ENCODE measurements around the gene ANGPTL2.

ANGPTL2 gene

DNA sequence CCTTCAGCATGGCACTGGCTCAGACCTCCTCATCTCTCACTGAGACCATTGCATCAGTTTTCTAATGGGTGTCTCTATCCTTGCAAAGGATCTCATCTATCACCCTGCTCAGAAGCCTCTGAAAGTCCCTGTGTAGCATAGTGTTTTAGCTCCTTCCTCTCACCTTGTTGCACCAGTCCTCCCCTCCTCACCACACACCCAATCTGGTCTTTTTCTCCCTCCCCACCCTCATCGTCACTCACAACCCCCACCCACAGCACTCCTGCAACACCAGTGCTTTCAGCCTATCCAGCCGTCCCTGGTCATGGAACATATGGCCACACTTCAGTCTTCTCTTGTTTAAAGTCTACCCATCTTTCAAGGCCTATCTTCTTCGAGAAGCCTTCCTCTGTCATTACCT is 74.5 kb downstream of the ANGPTL2 start:
- no peak for DNase-seq

DNA sequence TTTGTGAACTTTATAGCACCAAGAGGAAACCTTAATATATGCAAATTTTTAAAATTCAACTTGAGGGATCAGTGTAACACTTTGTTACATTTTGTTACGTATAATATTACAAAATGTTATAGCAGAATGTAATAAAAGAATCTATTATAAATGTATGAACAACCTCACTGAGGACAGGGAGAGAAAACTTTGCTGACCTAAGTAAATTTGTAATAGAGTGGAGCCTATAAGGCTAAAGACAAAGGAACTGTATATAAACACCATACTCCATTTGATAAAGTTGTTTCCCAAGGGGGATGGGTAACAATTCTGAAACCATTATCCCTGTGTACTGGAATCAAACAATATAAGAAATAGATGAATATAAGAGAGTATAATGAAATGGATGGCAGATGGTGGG is 77.3 kb downstream of the ANGPTL2 start:
- DNase-seq = no peak

DNA sequence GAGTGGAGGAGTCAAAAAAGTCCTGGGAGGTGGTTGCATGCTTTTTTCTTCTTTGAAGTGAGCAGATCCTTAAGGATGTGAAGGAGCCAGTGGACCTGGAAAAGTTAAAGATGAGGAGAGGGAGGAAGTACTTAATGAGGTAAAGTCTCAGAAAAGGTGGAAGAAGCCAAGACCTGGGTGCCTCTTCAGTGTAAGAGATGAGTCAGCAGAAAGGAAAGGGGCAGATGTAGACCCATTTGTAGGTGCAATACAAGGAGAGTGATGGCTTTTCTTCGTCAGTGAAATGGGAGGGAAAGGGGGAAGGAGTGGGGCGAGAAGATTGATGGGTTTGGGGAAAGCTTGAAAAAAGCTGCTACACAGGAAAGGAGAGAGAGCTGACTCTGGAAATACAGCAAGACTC is 82.9 kb downstream of the ANGPTL2 start:
- DNase-seq = no peak

DNA sequence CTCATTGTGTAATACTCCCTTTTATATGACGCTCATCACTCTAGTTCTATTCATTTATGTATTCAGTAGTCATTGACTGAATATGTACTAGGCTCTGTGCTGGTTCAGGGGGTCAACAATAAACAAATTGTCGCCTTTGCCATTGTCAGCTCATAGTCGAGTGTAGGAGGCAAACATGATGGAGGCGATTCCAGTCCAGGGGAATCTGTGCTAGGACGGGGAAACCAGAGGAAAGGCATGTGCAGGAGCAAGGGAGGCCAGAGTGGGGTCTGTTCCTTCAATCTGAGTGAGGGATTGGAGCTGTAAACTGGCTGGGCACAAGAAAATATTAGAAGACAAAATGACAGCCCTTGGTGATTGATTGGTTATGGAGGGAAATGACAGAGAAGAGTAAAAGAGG is 83.9 kb downstream of the ANGPTL2 start:
- DNase-seq = no peak
